GM12878 (cell line): ENCODE data around the gene NTSR1. TPM values are rescaled to one million over a fixed set of nuclear protein-coding genes. Genes with fewer than 3 reads are reported as not detected.

Source experiments
- ATAC-seq: fragments of 200-7000 bp; cut with Tn5 transposase; 3 replicates; pipeline ENCODE4 v1.9.1; 2020; ENCODE audit warnings: mild to moderate bottlenecking, moderate library complexity
- BruUV-seq: library from RNA; stranded (reverse); fragments of 400-500 nt; replicated peaks from 2 replicates; lab custom pipeline; 2021; lab: Mats Ljungman, UMichigan
- CTCF ChIA-PET: fragments of 300-600 bp; sonication (Branson Sonifier 250); formaldehyde crosslinking; extraction: SDS; loops from one replicate; lab custom pipeline; 2021; ENCODE audit warnings: inconsistent platforms; lab: Yijun Ruan, JAX
- POLR2A ChIA-PET: fragments of 350-600 bp; formaldehyde crosslinking; extraction: SDS; loops from one replicate; lab custom pipeline; 2021; ENCODE audit warnings: inconsistent platforms; lab: Charles Lee
- RAD21 ChIA-PET: fragments of 300-600 bp; sonication (Branson Sonifier 250); formaldehyde crosslinking; loops from one replicate; lab custom pipeline; 2023; ENCODE audit warnings: antibody characterized with exemption; ENCODE audit not compliant: unreplicated experiment; lab: Charles Lee
- SMC1A ChIA-PET: fragments of 300-600 bp; sonication (Branson Sonifier 250); formaldehyde crosslinking; loops from one replicate; lab custom pipeline; 2023; ENCODE audit not compliant: unreplicated experiment, uncharacterized antibody; lab: Charles Lee
- DNase-seq: peaks from one replicate; pipeline ENCODE4 v3.0.0-alpha.2; 2011; ENCODE audit warnings: low read depth, low spot score
- FAIRE-seq: peaks from 3 replicates; lab custom pipeline; 2011; peaks lifted over from hg19 to GRCh38; lab: Jason Lieb, UNC
- H2AFZ ChIP-seq: 2 replicates; pipeline ENCODE4 v1.6.0; 2011; ENCODE audit warnings: low read depth, low read length, control low read depth; ENCODE audit not compliant: control insufficient read depth
- H3K27ac ChIP-seq: 2 replicates; pipeline ENCODE4 v1.5.1; 2011; ENCODE audit warnings: control low read depth; ENCODE audit not compliant: control insufficient read depth, insufficient read depth
- H3K27me3 ChIP-seq, 2 experiments: replicated peaks in 1 of 2; 2 replicates each; pipeline versions ENCODE4 v1.6.0 to v1.6.1; 2011; ENCODE audit warnings: low read length in 1 of 2; ENCODE audit not compliant: control insufficient read depth in 2 of 2, insufficient read depth in 2 of 2
- H3K36me3 ChIP-seq, 2 experiments: 2 replicates each; pipeline ENCODE4 v1.5.1; 2011; ENCODE audit warnings: low read length in 1 of 2; ENCODE audit not compliant: control insufficient read depth in 2 of 2, insufficient read depth in 2 of 2
- H3K4me1 ChIP-seq: 2 replicates; pipeline ENCODE4 v1.6.1; 2011; ENCODE audit warnings: mild to moderate bottlenecking, low read length, moderate library complexity, mixed read lengths; ENCODE audit not compliant: control insufficient read depth, insufficient read depth
- H3K4me2 ChIP-seq: 2 replicates; pipeline ENCODE4 v1.6.0; 2011; ENCODE audit warnings: control low read depth; ENCODE audit not compliant: control insufficient read depth, insufficient read depth
- H3K4me3 ChIP-seq: fragments of 200-600 bp; sonication (generic); 2 replicates; pipeline ENCODE4 v1.5.1; 2016
- H3K79me2 ChIP-seq: 2 replicates; pipeline ENCODE4 v1.6.0; 2011; ENCODE audit warnings: low read length; ENCODE audit not compliant: control insufficient read depth, insufficient read depth
- H3K9ac ChIP-seq: 2 replicates; pipeline ENCODE4 v1.8.0; 2011; ENCODE audit warnings: low read length, control low read depth, mixed read lengths; ENCODE audit not compliant: control insufficient read depth, insufficient read depth
- H3K9me3 ChIP-seq: replicated peaks from 3 replicates; pipeline ENCODE4 v1.5.1; 2011; ENCODE audit warnings: mild to moderate bottlenecking, low read length; ENCODE audit not compliant: control insufficient read depth, insufficient read depth
- H4K20me1 ChIP-seq: 2 replicates; pipeline ENCODE4 v1.6.0; 2011; ENCODE audit not compliant: control insufficient read depth, insufficient read depth
- FOS ChIP-seq: IDR thresholded peaks from 3 replicates; pipeline ENCODE4 v1.6.1; 2011; ENCODE audit warnings: borderline replicate concordance; ENCODE audit not compliant: insufficient read length; ENCODE audit errors: extremely low read depth
- FOXK2 ChIP-seq: fragments of 450-650 bp; IDR thresholded peaks from 2 replicates; pipeline ENCODE4 v1.6.1; 2017; ENCODE audit warnings: mild to moderate bottlenecking, moderate library complexity
- NFXL1 ChIP-seq: fragments of 450-650 bp; IDR thresholded peaks from 2 replicates; pipeline ENCODE4 v1.6.1; 2017; ENCODE audit warnings: antibody characterized with exemption, mild to moderate bottlenecking, borderline replicate concordance
- RBBP5 ChIP-seq: fragments of 200-600 bp; sonication (generic); conservative IDR thresholded peaks from 2 replicates; pipeline ENCODE4 v1.6.1; 2016
- SUZ12 ChIP-seq: fragments of 200-600 bp; sonication (generic); IDR thresholded peaks from one replicate; pipeline ENCODE4 v1.6.1; 2018; ENCODE audit warnings: antibody characterized with exemption, mild to moderate bottlenecking; ENCODE audit not compliant: unreplicated experiment
- TCF7 ChIP-seq: IDR thresholded peaks from 2 replicates; pipeline ENCODE4 v1.6.1; 2014; ENCODE audit warnings: antibody characterized with exemption, borderline replicate concordance
- WGBS: methylation state at CpG from one replicate; pipeline ENCODE4 v1.1.6; 2016; ENCODE audit warnings: low lambda C conversion rate; ENCODE audit not compliant: insufficient replicate concordance, insufficient coverage; ENCODE audit errors: missing lambda C conversion rate; 5-methylcytosine and 5-hydroxymethylcytosine counted together
- in situ Hi-C: fragments of 300-500 bp; cut with MboI; formaldehyde crosslinking; loops from 9 replicates; pipeline ENCODE4 v1.14.3; 2018; ENCODE audit warnings: mixed read lengths
- intact Hi-C: fragments of 100-400 bp; cut with micrococcal nuclease; formaldehyde crosslinking; loops from one replicate; pipeline ENCODE4 v1.14.2; 2022; ENCODE audit not compliant: unreplicated experiment
- polyA plus RNA-seq, 11 experiments: library from polyadenylated mRNA; depleted of rRNA in 4 of 11; unstranded in 6 of 11; stranded (reverse) in 5 of 11; fragments of >200 nt; fragmentation: Nextera tagmentation in 4 of 11; fragmentation: Illumina TruSeq in 1 of 11; extraction: Ambion mirVana in 4 of 11; extraction: Trizol in 1 of 11; gene quantifications; 1 replicate in 1 of 11; 2 replicates in 10 of 11; pipeline versions ENCODE4 v1.2.1 to v1.2.3, GENCODE V29; 2011 to 2016; ENCODE audit warnings: inconsistent platforms in 2 of 11, missing spikeins in 2 of 11, low read depth in 1 of 11
- total RNA-seq, 4 experiments: library from RNA; depleted of rRNA in 3 of 4; stranded (reverse); fragments of >200 nt in 3 of 4; fragmentation: Illumina TruSeq in 1 of 4; extraction: Trizol in 1 of 4; gene quantifications; 2 replicates each; pipeline versions ENCODE4 v1.2.1 to v1.2.3, GENCODE V29; 2013 to 2021
- TF ChIP-seq, protein P1 (sequence below): fragments of 450-650 bp; IDR thresholded peaks from 2 replicates; pipeline ENCODE4 v1.6.1; 2016; ENCODE audit warnings: mild to moderate bottlenecking
- TF ChIP-seq, protein P2 (sequence below): fragments of 450-650 bp; IDR thresholded peaks from 2 replicates; pipeline ENCODE4 v1.6.1; 2016; ENCODE audit warnings: mild to moderate bottlenecking

Gene NTSR1
- total and polyA plus RNA-seq, 10 of the 15 experiments (the other 5 are each of a cell fraction or from before 2014, with no cell fraction given), result not detected

GRCh38 chr20:62704341-62704948 is 4.2 kb upstream of the NTSR1 start (continued):
- TF ChIP-seq TCF7 (no peak), FOS (no peak), FOXK2 (no peak), SUZ12 (no peak)
- TF ChIP-seq, protein P1, sequence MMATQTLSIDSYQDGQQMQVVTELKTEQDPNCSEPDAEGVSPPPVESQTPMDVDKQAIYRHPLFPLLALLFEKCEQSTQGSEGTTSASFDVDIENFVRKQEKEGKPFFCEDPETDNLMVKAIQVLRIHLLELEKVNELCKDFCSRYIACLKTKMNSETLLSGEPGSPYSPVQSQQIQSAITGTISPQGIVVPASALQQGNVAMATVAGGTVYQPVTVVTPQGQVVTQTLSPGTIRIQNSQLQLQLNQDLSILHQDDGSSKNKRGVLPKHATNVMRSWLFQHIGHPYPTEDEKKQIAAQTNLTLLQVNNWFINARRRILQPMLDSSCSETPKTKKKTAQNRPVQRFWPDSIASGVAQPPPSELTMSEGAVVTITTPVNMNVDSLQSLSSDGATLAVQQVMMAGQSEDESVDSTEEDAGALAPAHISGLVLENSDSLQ, result no peak
- TF ChIP-seq, protein P2, sequence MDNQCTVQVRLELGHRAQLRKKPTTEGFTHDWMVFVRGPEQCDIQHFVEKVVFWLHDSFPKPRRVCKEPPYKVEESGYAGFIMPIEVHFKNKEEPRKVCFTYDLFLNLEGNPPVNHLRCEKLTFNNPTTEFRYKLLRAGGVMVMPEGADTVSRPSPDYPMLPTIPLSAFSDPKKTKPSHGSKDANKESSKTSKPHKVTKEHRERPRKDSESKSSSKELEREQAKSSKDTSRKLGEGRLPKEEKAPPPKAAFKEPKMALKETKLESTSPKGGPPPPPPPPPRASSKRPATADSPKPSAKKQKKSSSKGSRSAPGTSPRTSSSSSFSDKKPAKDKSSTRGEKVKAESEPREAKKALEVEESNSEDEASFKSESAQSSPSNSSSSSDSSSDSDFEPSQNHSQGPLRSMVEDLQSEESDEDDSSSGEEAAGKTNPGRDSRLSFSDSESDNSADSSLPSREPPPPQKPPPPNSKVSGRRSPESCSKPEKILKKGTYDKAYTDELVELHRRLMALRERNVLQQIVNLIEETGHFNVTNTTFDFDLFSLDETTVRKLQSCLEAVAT, result no peak

DNA sequence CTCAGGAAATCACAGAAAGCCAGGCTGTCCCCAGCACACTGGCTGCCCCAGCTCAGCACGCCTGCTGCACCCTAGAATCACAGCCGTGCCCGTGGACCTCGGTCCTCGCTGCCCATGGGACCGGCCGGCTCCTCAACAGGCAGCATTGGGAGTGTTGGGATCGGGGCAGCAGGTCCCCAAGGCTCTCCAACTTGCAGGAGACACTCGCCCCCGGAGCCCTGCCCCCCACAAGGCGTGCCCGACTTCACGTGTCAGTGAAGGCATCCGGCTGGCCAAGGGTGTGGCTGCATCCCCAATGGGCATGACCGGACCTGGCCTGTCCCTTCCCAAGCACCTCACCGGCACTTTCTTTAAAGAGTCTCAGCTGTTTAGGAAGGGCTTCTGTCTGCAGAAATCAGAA is 3.0 kb upstream of the NTSR1 start:
- Histone ChIP-seq H3K36me3 (no peaks in the 10 kb centered on the region), H4K20me1 (no peaks in the 10 kb centered on the region), H3K9ac (no peak overlapping the region), H3K4me2 (no peak overlapping the region), H3K4me3 (no peak overlapping the region), H3K27ac (no peak overlapping the region), H3K9me3 (no peaks in the 10 kb centered on the region), H2AFZ (no peak overlapping the region), H3K79me2 (no peaks in the 10 kb centered on the region), H3K27me3 (peaks cover 0 to 7% of the 10 kb centered on the region in 2 experiments; a peak in 3 of 4 replicates), H3K4me1 (no peaks in the 10 kb centered on the region)
- SMC1A ChIA-PET, result no interaction called here
- FAIRE-seq, result no peak
- no peak for ATAC-seq
- intact Hi-C loops, result no loop called here
- BruUV-seq, result no TSS peak
- no peak for DNase-seq
- CTCF ChIA-PET, result no interaction called here
- 56% methylated on average over 16 of the region's 16 CpGs for WGBS
- no peak for TF ChIP-seq NFXL1
- TF ChIP-seq RBBP5, result no peak
- POLR2A ChIA-PET, result no interaction called here
- in situ Hi-C loops, result no loop called here
- RAD21 ChIA-PET, result interaction anchor here (0.8 kb wide), 1 partner anchor 88 kb away, joined by 3 read pairs; no protein-coding TSS in a partner anchor
